ENCODE results near the gene GTF2H3. TPM values are rescaled to one million over a fixed set of nuclear protein-coding genes. Genes with fewer than 3 reads are reported as not detected.

GTF2H3 gene
- total RNA-seq, 1 donor from 2014 or later, result 33.1 TPM

GRCh38 chr12:123690191-123690840, 56.7 kb downstream of the GTF2H3 start:
- no peak for DNase-seq (ENCODE audit: low read depth, low spot score)
- Mint-ChIP-seq H3K4me3 (no peak overlapping the region), H3K27ac (ENCODE audit: unreplicated experiment) (no peak overlapping the region), H3K4me1 (no peaks in the 10 kb centered on the region), H3K9me3 (no peaks in the 10 kb centered on the region), H3K36me3 (ENCODE audit: low read depth) (peaks cover 7% of the 10 kb centered on the region), H3K27me3 (ENCODE audit: low read depth) (no peaks in the 10 kb centered on the region)
- TF ChIP-seq CTCF (conservative IDR thresholded peaks at IDR 0.05), result no peak

GRCh38 chr12:123696207-123696606, 62.6 kb downstream of the GTF2H3 start:
- DNase-seq (ENCODE audit: low read depth, low spot score), result no peak
- no peak for TF ChIP-seq CTCF (conservative IDR thresholded peaks at IDR 0.05)
- Mint-ChIP-seq H3K36me3 (ENCODE audit: low read depth) (peaks cover 7% of the 10 kb centered on the region), H3K4me3 (no peak overlapping the region), H3K9me3 (no peaks in the 10 kb centered on the region), H3K27ac (ENCODE audit: unreplicated experiment) (no peak overlapping the region), H3K4me1 (no peaks in the 10 kb centered on the region), H3K27me3 (ENCODE audit: low read depth) (no peaks in the 10 kb centered on the region)

- no peak for TF ChIP-seq CTCF (conservative IDR thresholded peaks at IDR 0.05)
- no peak for DNase-seq (ENCODE audit: low read depth, low spot score)
- Mint-ChIP-seq H3K27ac (ENCODE audit: unreplicated experiment) (no peak overlapping the region), H3K9me3 (no peaks in the 10 kb centered on the region), H3K4me3 (no peak overlapping the region), H3K27me3 (ENCODE audit: low read depth) (no peaks in the 10 kb centered on the region), H3K36me3 (ENCODE audit: low read depth) (peaks cover 7% of the 10 kb centered on the region), H3K4me1 (no peaks in the 10 kb centered on the region)
Measured at GRCh38 chr12:123696646-123697045, 63.0 kb downstream of the GTF2H3 start.

GRCh38 chr12:123705935-123706334, 72.3 kb downstream of the GTF2H3 start:
- Mint-ChIP-seq H3K27ac (ENCODE audit: unreplicated experiment) (no peak overlapping the region), H3K4me1 (peaks cover 3% of the 10 kb centered on the region), H3K4me3 (no peak overlapping the region), H3K27me3 (ENCODE audit: low read depth) (no peaks in the 10 kb centered on the region), H3K9me3 (no peaks in the 10 kb centered on the region), H3K36me3 (ENCODE audit: low read depth) (peaks cover 12% of the 10 kb centered on the region)
- no peak for TF ChIP-seq CTCF (conservative IDR thresholded peaks at IDR 0.05)
- no peak for DNase-seq (ENCODE audit: low read depth, low spot score)

- TF ChIP-seq CTCF (conservative IDR thresholded peaks at IDR 0.05), result no peak
- Mint-ChIP-seq H3K4me3 (no peak overlapping the region), H3K27me3 (ENCODE audit: low read depth) (no peaks in the 10 kb centered on the region), H3K27ac (ENCODE audit: unreplicated experiment) (no peak overlapping the region), H3K9me3 (no peaks in the 10 kb centered on the region), H3K36me3 (ENCODE audit: low read depth) (peaks cover 8% of the 10 kb centered on the region), H3K4me1 (peaks cover 9% of the 10 kb centered on the region)
- DNase-seq (ENCODE audit: low read depth, low spot score), result no peak
Measured at GRCh38 chr12:123707466-123707865, 73.8 kb downstream of the GTF2H3 start.

Other genes with a start within 250 kb of the GTF2H3 start
- 55.1 and 57.5 TPM in 2 replicates for gene KMT5A, start 249.7 kb upstream of the GTF2H3 start, total RNA-seq
- gene RILPL2, start 197.1 kb upstream of the GTF2H3 start, total RNA-seq, result 1.6 and 1.9 TPM in 2 replicates
- gene SNRNP35, start 175.7 kb upstream of the GTF2H3 start, total RNA-seq, result 21.3 and 25.1 TPM in 2 replicates
- gene RILPL1, start 100.1 kb upstream of the GTF2H3 start, total RNA-seq, result 23.5 and 24.9 TPM in 2 replicates
- 161 and 182 TPM in 2 replicates for gene TMED2, start 49.3 kb upstream of the GTF2H3 start, total RNA-seq
- 42.8 and 44.0 TPM in 2 replicates for gene DDX55, start 31.7 kb upstream of the GTF2H3 start, total RNA-seq
- 57.8 and 63.8 TPM in 2 replicates for gene EIF2B1, start 143 bp upstream of the GTF2H3 start, total RNA-seq
- gene TCTN2, start 37.3 kb downstream of the GTF2H3 start, total RNA-seq, result 21.0 and 23.1 TPM in 2 replicates
- gene ATP6V0A2, start 78.5 kb downstream of the GTF2H3 start, total RNA-seq, result 58.9 and 59.6 TPM in 2 replicates
- gene DNAH10, start 128.5 kb downstream of the GTF2H3 start, total RNA-seq, result 1.1 and 2.0 TPM in 2 replicates